ENCODE results near the gene ABHD16A. TPM values are rescaled to one million over a fixed set of nuclear protein-coding genes. Genes with fewer than 3 reads are reported as not detected.
A peak's percentile ranks its signal among the peaks of the same experiment; 100 is the strongest.

Gene ABHD16A
- total and polyA plus RNA-seq, 2 of the 13 experiments (the other 11 are each of a cell fraction or from before 2014, with no cell fraction given): 43.5 to 45.4 TPM

GRCh38 chr6:31665501-31666336 is 37.4 kb downstream of the ABHD16A start, which contains the start of gene CSNK2B (continued):
- TF ChIP-seq E2F2 (CRISPR knock-in tag; IDR thresholded peaks at IDR 0.05; ENCODE audit: borderline replicate concordance) (peak; percentile 96), ZNF207 (IDR thresholded peaks at IDR 0.05; ENCODE audit: borderline replicate concordance) (no peak), ZNF282 (IDR thresholded peaks at IDR 0.05; ENCODE audit: partially characterized antibody) (no peak), TRIM24 (CRISPR knock-in tag; IDR thresholded peaks at IDR 0.05) (no peak), THAP9 (CRISPR knock-in tag; IDR thresholded peaks at IDR 0.05; ENCODE audit: borderline replicate concordance) (peak; percentile 81), ZSCAN21 (CRISPR knock-in tag; IDR thresholded peaks at IDR 0.05; ENCODE audit: borderline replicate concordance) (no peak), ATF5 (CRISPR knock-in tag; IDR thresholded peaks at IDR 0.05; ENCODE audit: low read depth) (no peak), STAT5B (CRISPR knock-in tag; IDR thresholded peaks at IDR 0.05) (no peak; the same call in 1 of the 2 replicates), ZIK1 (CRISPR knock-in tag; IDR thresholded peaks at IDR 0.05; ENCODE audit: borderline replicate concordance, low read depth) (no peak), NONO (IDR thresholded peaks at IDR 0.05) (no peak), NONO (CRISPR knock-in tag; conservative IDR thresholded peaks at IDR 0.05) (no peak), NFYB (CRISPR knock-in tag; IDR thresholded peaks at IDR 0.05) (peak; percentile 57; the same call in 1 of the 2 replicates), KDM6A (CRISPR knock-in tag; IDR thresholded peaks at IDR 0.05; ENCODE audit: low read depth) (no peak), KAT2B (IDR thresholded peaks at IDR 0.05; ENCODE audit: borderline replicate concordance, low read depth, low read length) (no peak), ZNF343 (CRISPR knock-in tag; IDR thresholded peaks at IDR 0.05) (no peak), ZNF841 (CRISPR knock-in tag; IDR thresholded peaks at IDR 0.05; ENCODE audit: borderline replicate concordance) (no peak), JUND (CRISPR knock-in tag; IDR thresholded peaks at IDR 0.05) (peak; percentile 61; the same call in 1 of the 2 replicates), IRX3 (CRISPR knock-in tag; IDR thresholded peaks at IDR 0.05; ENCODE audit: borderline replicate concordance, low read depth) (no peak), ZGPAT (CRISPR knock-in tag; IDR thresholded peaks at IDR 0.05) (peak; percentile 39; the same call in 1 of the 2 replicates), ZNF256 (CRISPR knock-in tag; conservative IDR thresholded peaks at IDR 0.05) (peak; percentile 83; the same call in 1 of the 2 replicates), ZBTB2 (CRISPR knock-in tag; IDR thresholded peaks at IDR 0.05; ENCODE audit: low read depth) (no peak), BORCS8-MEF2B (CRISPR knock-in tag; IDR thresholded peaks at IDR 0.05) (peak; percentile 50)
